GM18520 (cell line): Measurements from ENCODE around the gene IQGAP3.

Experiments
- ATAC-seq: cut with Tn5 transposase; IDR thresholded peaks from one replicate; pipeline ENCODE4 v1.9.1; 2021; ENCODE audit not compliant: unreplicated experiment

IQGAP3 gene

GRCh38 chr1:156543066-156543465 is 29.3 kb downstream of the IQGAP3 start:
- no peak for ATAC-seq

GRCh38 chr1:156540955-156541354 is 31.4 kb downstream of the IQGAP3 start:
- ATAC-seq = no peak

GRCh38 chr1:156539818-156540355 is 32.5 kb downstream of the IQGAP3 start:
- no peak for ATAC-seq

- ATAC-seq = no peak
Measured at GRCh38 chr1:156538711-156539440, 33.5 kb downstream of the IQGAP3 start.

- ATAC-seq = no peak
Measured at GRCh38 chr1:156537027-156537426, 35.3 kb downstream of the IQGAP3 start.

- no peak for ATAC-seq
Measured at GRCh38 chr1:156534424-156535060, 37.8 kb downstream of the IQGAP3 start.

- ATAC-seq = no peak
Measured at GRCh38 chr1:156533568-156534220, 38.7 kb downstream of the IQGAP3 start.

- no peak for ATAC-seq
Measured at GRCh38 chr1:156532374-156532773, 40.0 kb downstream of the IQGAP3 start.

GRCh38 chr1:156530006-156530405 is 42.4 kb downstream of the IQGAP3 start:
- no peak for ATAC-seq

- no peak for ATAC-seq
Measured at GRCh38 chr1:156528875-156529425, 43.4 kb downstream of the IQGAP3 start.

GRCh38 chr1:156528231-156528630 is 44.1 kb downstream of the IQGAP3 start:
- no peak for ATAC-seq

GRCh38 chr1:156527584-156527983 is 44.8 kb downstream of the IQGAP3 start:
- no peak for ATAC-seq

GRCh38 chr1:156525856-156526489 is 46.4 kb downstream of the IQGAP3 start:
- ATAC-seq = no peak

- ATAC-seq = no peak
Measured at GRCh38 chr1:156525071-156525501, 47.3 kb downstream of the IQGAP3 start.

GRCh38 chr1:156524481-156524869 is 47.9 kb downstream of the IQGAP3 start:
- ATAC-seq = no peak

GRCh38 chr1:156523801-156524480 is 48.4 kb downstream of the IQGAP3 start:
- no peak for ATAC-seq

GRCh38 chr1:156522443-156522970 is 49.9 kb downstream of the IQGAP3 start:
- ATAC-seq = no peak

- ATAC-seq = no peak
Measured at GRCh38 chr1:156517748-156518147, 54.6 kb downstream of the IQGAP3 start.

- ATAC-seq = no peak
Measured at GRCh38 chr1:156516821-156517220, 55.5 kb downstream of the IQGAP3 start.

- no peak for ATAC-seq
Measured at GRCh38 chr1:156515956-156516355, 56.4 kb downstream of the IQGAP3 start.
